CD4-positive, alpha-beta T cell (primary cell): ENCODE data around the gene MTMR8. TPM values are rescaled to one million over a fixed set of nuclear protein-coding genes. Genes with fewer than 3 reads are reported as not detected.

Experiments
- ATAC-seq: fragments of 200-7000 bp; cut with Tn5 transposase; one replicate; pipeline ENCODE4 v1.10.0; 2022; ENCODE audit warnings: mild to moderate bottlenecking; ENCODE audit not compliant: poor library complexity
- CTCF ChIA-PET: fragments of 350-600 bp; sonication (Branson Sonifier 250); formaldehyde crosslinking; loops from one replicate; lab custom pipeline; 2021; ENCODE audit warnings: antibody characterized with exemption, inconsistent platforms; lab: Charles Lee
- POLR2A ChIA-PET: fragments of 350-600 bp; sonication (Branson Sonifier 250); formaldehyde crosslinking; loops from one replicate; lab custom pipeline; 2021; ENCODE audit warnings: antibody characterized with exemption, inconsistent platforms; lab: Charles Lee
- DNase-seq, 14 experiments: peaks; one replicate each; pipeline ENCODE4 v3.0.0-alpha.2; 2013 to 2020; ENCODE audit warnings: mixed read lengths in 2 of 14
- H3K27ac ChIP-seq, 2 donors: one replicate each; pipeline versions ENCODE4 v1.5.1 to v1.7.0; 2013; ENCODE audit warnings: low read length in 2 of 2, low read depth in 1 of 2, mild to moderate bottlenecking in 1 of 2
- H3K27me3 ChIP-seq, 2 experiments: 1 replicate in 1 of 2; 2 replicates in 1 of 2; pipeline versions ENCODE4 v1.6.1 to v1.7.0; 2013; ENCODE audit warnings: low read length in 2 of 2, control low read depth in 1 of 2, mild to moderate bottlenecking in 1 of 2, moderate library complexity in 1 of 2; ENCODE audit not compliant: insufficient read depth in 2 of 2, control insufficient read depth in 1 of 2
- H3K36me3 ChIP-seq: one replicate; pipeline ENCODE4 v1.6.1; 2013; ENCODE audit warnings: low read length, control low read depth; ENCODE audit not compliant: insufficient read depth
- H3K4me1 ChIP-seq: one replicate; pipeline ENCODE4 v1.6.1; 2013; ENCODE audit warnings: low read length, control low read depth; ENCODE audit not compliant: insufficient read depth
- H3K4me3 ChIP-seq: one replicate; pipeline ENCODE4 v1.5.1; 2013; ENCODE audit warnings: mild to moderate bottlenecking, low read length, moderate library complexity
- H3K9me3 ChIP-seq, 2 experiments: 1 replicate in 1 of 2; 2 replicates in 1 of 2; pipeline versions ENCODE4 v1.6.1 to v1.7.0; 2013; ENCODE audit warnings: low read length in 2 of 2, mild to moderate bottlenecking in 2 of 2, control low read depth in 1 of 2, moderate library complexity in 1 of 2; ENCODE audit not compliant: control insufficient read depth in 1 of 2, insufficient read depth in 1 of 2
- H3K27ac Mint-ChIP-seq: one replicate; pipeline ENCODE4 v1.8.0; 2020; ENCODE audit warnings: mixed read lengths
- H3K27me3 Mint-ChIP-seq: one replicate; pipeline ENCODE4 v1.8.0; 2021; ENCODE audit warnings: mixed read lengths
- H3K36me3 Mint-ChIP-seq: one replicate; pipeline ENCODE4 v1.8.0; 2021; ENCODE audit warnings: low read depth, mixed read lengths
- H3K4me1 Mint-ChIP-seq: one replicate; pipeline ENCODE4 v1.8.0; 2021; ENCODE audit warnings: low read depth, mixed read lengths
- H3K4me3 Mint-ChIP-seq: one replicate; pipeline ENCODE4 v1.8.0; 2020; ENCODE audit warnings: mild to moderate bottlenecking, mixed read lengths
- H3K9me3 Mint-ChIP-seq: one replicate; pipeline ENCODE4 v1.8.0; 2020; ENCODE audit warnings: mixed read lengths
- CTCF ChIP-seq: fragments of 200-600 bp; IDR thresholded peaks from one replicate; pipeline ENCODE4 v1.8.0; 2022; ENCODE audit warnings: antibody characterized with exemption, mild to moderate bottlenecking
- intact Hi-C, 2 experiments: fragments of 100-400 bp; cut with DNase I in 1 of 2; cut with micrococcal nuclease in 1 of 2; formaldehyde crosslinking; loops; one replicate each; pipeline versions ENCODE4 v1.15.1 to v1.9.0; 2023 to 2025; cut with DNase I, micrococcal nuclease
- total RNA-seq, 174 experiments: library from RNA in 2 of 174; stranded (reverse) in 2 of 174; gene quantifications; one replicate each; pipeline ENCODE4 v1.2.3 and lab custom pipeline; 2021 to 2026

Gene MTMR8
- total RNA-seq, 2 experiments from 2014 or later = 2.3 to 3.1 TPM

GRCh38 chrX:64379924-64380323, 15.3 kb downstream of the MTMR8 start:
- no peak for DNase-seq
- H3K9me3 Mint-ChIP-seq = peaks cover 6% of the 10 kb centered on the region
- H3K27ac ChIP-seq = no peak overlapping the region
- intact Hi-C loops = no loop called here
- H3K27me3 ChIP-seq = no peaks in the 10 kb centered on the region
- no peaks in the 10 kb centered on the region for H3K4me1 Mint-ChIP-seq
- H3K36me3 Mint-ChIP-seq = peaks cover 84% of the 10 kb centered on the region
- H3K27me3 Mint-ChIP-seq = no peaks in the 10 kb centered on the region
- H3K4me3 Mint-ChIP-seq = no peak overlapping the region
- H3K4me3 ChIP-seq = no peak overlapping the region
- TF ChIP-seq CTCF = no peak
- CTCF ChIA-PET = no interaction called here
- peaks cover 22% of the 10 kb centered on the region in 2 experiments for H3K9me3 ChIP-seq
- ATAC-seq = no peak
- H3K4me1 ChIP-seq = no peaks in the 10 kb centered on the region
- POLR2A ChIA-PET = no interaction called here
- H3K36me3 ChIP-seq = peaks cover 5% of the 10 kb centered on the region
- no peak overlapping the region for H3K27ac Mint-ChIP-seq

GRCh38 chrX:64377753-64378152, 17.5 kb downstream of the MTMR8 start:
- no peaks in the 10 kb centered on the region for H3K27me3 Mint-ChIP-seq
- ChIA-PET CTCF (no interaction called here), POLR2A (no interaction called here)
- H3K9me3 Mint-ChIP-seq = peaks cover 3% of the 10 kb centered on the region
- H3K4me1 Mint-ChIP-seq = no peaks in the 10 kb centered on the region
- Histone ChIP-seq H3K4me3 (no peak overlapping the region), H3K4me1 (no peaks in the 10 kb centered on the region), H3K36me3 (no peaks in the 10 kb centered on the region), H3K27ac (no peak overlapping the region), H3K9me3 (peaks cover 8 to 16% of the 10 kb centered on the region in 2 experiments), H3K27me3 (no peaks in the 10 kb centered on the region)
- no peak overlapping the region for H3K4me3 Mint-ChIP-seq
- no peak for DNase-seq
- intact Hi-C loops = no loop called here
- peaks cover 82% of the 10 kb centered on the region for H3K36me3 Mint-ChIP-seq
- no peak for TF ChIP-seq CTCF
- no peak for ATAC-seq
- no peak overlapping the region for H3K27ac Mint-ChIP-seq

- Histone ChIP-seq H3K9me3 (no peaks in the 10 kb centered on the region), H3K4me1 (no peaks in the 10 kb centered on the region), H3K36me3 (peaks cover 14% of the 10 kb centered on the region), H3K27ac (no peak overlapping the region), H3K27me3 (no peaks in the 10 kb centered on the region), H3K4me3 (no peak overlapping the region)
- ChIA-PET POLR2A (no interaction called here), CTCF (no interaction called here)
- intact Hi-C loops = no loop called here
- DNase-seq (no peak), ATAC-seq (no peak)
- H3K27ac Mint-ChIP-seq = no peak overlapping the region
- H3K4me1 Mint-ChIP-seq = no peaks in the 10 kb centered on the region
- H3K27me3 Mint-ChIP-seq = no peaks in the 10 kb centered on the region
- no peaks in the 10 kb centered on the region for H3K9me3 Mint-ChIP-seq
- TF ChIP-seq CTCF = no peak
- H3K4me3 Mint-ChIP-seq = no peak overlapping the region
- peaks cover 87% of the 10 kb centered on the region for H3K36me3 Mint-ChIP-seq
Measured at GRCh38 chrX:64352081-64352480, 43.2 kb downstream of the MTMR8 start.
